SW480 (cell line): ENCODE data around the gene TRDN.

Experiments used
- DNase-seq: peaks from one replicate; pipeline ENCODE4 v3.0.0-alpha.2; 2016; ENCODE audit warnings: low spot score

Gene TRDN, protein sequence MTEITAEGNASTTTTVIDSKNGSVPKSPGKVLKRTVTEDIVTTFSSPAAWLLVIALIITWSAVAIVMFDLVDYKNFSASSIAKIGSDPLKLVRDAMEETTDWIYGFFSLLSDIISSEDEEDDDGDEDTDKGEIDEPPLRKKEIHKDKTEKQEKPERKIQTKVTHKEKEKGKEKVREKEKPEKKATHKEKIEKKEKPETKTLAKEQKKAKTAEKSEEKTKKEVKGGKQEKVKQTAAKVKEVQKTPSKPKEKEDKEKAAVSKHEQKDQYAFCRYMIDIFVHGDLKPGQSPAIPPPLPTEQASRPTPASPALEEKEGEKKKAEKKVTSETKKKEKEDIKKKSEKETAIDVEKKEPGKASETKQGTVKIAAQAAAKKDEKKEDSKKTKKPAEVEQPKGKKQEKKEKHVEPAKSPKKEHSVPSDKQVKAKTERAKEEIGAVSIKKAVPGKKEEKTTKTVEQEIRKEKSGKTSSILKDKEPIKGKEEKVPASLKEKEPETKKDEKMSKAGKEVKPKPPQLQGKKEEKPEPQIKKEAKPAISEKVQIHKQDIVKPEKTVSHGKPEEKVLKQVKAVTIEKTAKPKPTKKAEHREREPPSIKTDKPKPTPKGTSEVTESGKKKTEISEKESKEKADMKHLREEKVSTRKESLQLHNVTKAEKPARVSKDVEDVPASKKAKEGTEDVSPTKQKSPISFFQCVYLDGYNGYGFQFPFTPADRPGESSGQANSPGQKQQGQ

DNA sequence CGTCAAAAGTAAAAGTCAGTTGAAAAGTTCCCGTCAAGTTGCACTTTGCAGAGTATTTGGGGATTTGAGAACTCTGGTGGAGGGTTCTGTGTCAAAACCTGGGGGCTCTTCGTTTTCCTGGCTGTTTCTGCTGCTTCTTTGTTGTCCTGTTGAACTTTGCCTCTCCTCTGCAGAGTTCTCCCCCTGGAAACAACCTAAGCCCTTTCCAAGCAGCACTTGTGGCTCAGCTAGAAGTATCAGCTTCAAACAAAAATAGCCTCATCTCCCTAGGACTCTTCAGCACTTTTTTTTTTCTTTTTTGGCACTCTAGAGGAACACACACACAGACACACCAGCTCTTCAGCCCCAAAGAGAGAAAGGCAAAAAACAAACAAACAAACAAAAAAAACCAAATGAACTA, at the start of gene TRDN:
TRDN (minus strand) TSS at position 169 of the 400 bp plus-strand sequence. CDS start 175 bp downstream, outside the sequence.
- DNase-seq: no peak

GRCh38 chr6:123681957-123682462, 45.3 kb upstream of the TRDN start:
- DNase-seq: no peak

DNA sequence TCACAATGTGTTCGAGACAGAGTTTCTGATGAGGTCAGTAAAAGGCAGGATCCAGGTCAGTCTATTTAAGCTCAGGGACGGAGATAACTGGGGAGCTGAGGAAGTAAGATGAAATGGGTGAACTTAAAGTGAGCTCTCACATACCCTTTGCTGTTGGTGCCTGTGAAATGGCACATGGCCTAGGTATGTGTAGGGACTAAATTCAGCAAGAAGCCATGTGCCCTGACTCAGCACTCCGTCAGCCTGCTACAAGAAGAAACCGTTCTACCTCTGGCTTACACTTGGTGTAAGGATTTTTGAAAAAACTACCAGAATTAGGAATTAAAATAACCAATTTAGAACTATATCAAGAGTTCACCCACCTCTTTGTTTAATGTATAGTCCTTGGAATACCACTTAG, 41.1 kb upstream of the TRDN start:
- no peak for DNase-seq

DNA sequence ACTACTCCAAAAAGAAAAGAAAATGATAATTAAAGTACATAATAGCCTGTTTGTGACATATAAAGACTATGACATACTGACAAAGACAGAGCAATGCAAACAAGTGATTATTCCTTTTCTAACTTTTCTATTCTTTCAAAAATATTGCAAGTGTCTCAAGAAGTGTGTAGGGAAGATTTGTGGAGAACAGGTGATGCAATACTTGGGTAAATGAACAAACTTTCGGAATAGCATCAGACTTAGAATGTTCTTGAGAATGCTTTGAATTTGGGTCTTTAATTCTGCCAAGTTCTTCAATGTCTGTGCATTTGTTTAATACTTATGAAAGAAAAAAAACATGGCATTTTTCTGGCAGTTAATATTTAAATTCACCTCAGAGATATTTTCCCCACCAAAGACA, 40.0 kb upstream of the TRDN start:
- DNase-seq: no peak

GRCh38 chr6:123668965-123669591, 32.3 kb upstream of the TRDN start:
- DNase-seq: no peak

GRCh38 chr6:123668063-123668462, 31.3 kb upstream of the TRDN start:
- no peak for DNase-seq

DNA sequence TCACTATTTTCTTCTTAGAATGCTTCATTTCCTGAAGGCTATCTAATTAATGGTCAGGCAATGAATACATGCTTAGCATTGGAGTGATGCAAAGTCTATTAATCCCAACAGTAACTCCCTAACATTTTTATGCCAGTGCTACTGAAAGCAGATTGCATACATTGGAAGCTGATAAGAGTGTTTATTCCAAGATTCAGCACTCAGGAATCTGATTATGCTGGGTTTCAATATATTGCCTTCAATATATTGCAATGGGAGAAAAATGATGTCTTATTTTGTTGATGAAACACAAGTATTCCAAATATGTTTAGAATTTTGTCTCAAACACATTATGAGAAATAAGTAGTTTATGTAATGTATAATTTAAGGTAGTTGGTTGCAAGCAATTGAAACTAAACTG, 26.7 kb upstream of the TRDN start:
- no peak for DNase-seq

GRCh38 chr6:123662757-123663156, 26.0 kb upstream of the TRDN start:
- no peak for DNase-seq

DNA sequence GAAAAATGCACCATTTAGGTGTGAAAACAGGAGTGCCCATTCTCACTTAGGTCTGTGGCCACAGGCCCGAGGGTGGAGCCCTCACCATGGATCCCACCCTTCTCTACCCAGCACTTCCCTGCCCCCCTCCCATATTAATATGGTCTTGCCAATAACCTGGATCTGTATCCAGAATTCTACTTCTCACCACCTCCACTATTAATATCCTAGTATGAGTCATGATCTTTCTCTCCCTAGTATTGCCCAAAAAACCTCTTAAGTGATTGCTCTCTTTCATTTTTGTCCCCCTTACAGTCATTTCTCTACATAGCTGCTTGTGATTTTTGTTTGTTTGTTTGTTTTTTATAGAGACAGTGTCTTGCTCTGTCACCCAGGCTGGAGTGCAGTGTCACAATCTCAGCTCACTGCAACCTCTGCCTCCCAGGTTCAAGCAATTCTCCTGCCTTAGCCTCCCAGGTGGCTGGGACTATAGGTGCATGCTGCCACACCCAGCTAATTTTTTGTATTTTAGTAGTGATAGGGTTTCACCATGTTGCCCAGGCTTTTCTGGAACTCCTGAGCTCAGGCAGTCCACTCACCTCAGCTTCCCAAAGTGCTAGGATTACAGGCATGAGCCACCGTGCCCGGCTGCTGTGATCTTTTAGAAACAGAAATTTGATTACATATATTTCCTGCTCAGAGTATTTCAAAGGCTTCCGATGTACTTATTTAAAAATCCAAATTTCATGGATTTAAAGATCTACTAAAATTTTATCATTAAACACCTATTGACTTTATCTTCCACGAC, 24.5 kb upstream of the TRDN start:
- DNase-seq: no peak

DNA sequence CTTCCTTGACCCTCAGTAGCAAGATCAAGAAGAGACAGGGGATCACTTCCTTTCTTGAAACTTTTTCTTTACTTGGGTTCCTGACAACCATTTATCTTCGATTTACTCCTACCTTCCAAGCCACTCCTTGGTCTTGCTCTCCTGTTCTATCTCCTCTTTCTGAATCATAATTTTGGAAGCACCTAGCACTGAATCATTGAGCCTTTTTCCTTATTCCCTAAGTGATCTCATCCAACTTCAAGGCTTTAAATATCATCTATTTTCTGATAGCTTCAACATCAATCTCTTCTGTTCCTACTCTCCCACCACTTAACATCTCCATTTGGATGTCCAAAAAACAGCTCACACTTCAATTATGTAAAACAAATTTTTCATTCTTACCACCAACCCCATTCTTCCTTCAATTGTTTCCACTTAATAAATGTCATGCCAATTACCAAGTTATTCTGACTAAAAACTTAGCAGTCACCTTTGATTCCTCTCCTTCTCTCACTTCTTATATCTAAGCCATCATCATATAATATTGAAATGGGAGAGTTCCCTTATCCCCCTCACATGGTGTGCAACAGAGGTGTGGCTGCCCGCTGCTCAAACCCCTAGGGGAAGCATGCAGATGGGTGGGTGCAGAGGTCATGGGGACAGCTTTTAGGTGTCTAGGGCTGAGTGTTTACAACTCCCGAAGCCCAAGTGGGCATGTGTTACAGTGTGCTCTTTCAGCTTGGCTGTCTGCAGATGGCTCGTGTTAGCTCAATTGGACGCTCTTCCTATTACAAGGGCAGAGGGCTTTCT, 23.4 kb upstream of the TRDN start:
- DNase-seq: no peak

- no peak for DNase-seq
Measured at GRCh38 chr6:123658848-123659247, 22.1 kb upstream of the TRDN start.

- no peak for DNase-seq
Measured at GRCh38 chr6:123655521-123656306, 19.0 kb upstream of the TRDN start.

DNA sequence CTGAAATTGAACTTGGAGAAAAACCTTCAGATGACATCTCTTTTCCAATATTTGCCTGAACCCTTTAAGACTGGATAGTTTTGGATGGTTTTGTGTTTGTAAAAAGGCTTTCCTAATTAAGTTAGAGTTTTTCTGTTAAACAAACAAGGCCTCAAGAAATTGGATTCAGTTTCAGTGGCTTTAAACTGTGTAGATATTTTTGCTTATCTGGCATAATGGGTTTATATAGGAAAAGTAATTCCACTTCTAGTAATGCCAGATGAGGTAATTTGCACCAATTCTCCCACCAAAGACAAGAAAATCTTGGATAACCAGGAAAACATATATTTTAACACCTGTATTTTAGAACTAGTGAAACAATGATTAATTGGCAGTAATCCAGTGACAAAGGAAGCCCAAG, 12.0 kb upstream of the TRDN start:
- no peak for DNase-seq

DNA sequence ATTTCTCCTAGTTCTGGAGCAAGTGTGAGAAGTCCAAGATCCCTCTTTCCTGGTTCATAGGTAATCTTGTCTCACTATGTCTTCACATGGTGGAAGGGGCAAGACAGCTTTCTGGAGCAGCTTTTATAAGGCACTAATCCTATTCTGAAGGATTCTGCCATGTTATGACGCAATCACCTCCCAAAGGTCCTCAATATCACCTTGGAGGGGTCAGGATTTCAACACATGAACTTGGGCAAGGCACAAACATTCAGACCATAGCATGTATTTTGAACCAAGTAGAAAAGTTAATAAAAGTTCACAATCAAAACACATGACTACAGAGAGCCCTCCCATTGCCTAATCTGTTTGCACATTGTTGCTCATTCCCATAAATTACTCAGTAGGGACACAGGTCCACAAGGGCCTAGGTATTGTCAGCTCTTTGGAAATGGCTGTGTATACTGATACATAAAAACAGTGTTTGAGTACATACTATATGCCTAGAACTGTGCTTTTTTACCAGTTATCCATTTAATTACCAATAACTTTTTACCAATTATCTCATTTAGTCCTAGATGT, 11.3 kb upstream of the TRDN start:
- no peak for DNase-seq

DNA sequence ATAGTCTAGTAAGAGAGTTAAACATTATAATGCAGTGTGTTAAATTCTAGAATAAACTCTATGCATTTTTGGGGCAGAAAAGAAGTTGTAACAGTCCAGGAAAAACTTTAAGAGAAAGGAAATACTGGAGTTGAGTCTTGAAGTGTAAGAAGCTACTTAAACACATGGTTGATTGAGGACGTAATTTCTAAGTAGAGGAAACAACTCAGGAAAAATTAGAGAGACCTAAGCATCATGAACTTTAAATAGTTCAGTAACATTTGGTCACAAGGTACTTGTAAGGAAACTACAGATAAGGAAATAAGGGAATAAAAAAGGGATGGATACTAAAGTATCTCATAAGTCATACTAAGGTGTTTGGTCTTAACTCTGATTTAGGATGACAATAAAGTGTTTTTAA, 4.7 kb upstream of the TRDN start:
- no peak for DNase-seq

DNA sequence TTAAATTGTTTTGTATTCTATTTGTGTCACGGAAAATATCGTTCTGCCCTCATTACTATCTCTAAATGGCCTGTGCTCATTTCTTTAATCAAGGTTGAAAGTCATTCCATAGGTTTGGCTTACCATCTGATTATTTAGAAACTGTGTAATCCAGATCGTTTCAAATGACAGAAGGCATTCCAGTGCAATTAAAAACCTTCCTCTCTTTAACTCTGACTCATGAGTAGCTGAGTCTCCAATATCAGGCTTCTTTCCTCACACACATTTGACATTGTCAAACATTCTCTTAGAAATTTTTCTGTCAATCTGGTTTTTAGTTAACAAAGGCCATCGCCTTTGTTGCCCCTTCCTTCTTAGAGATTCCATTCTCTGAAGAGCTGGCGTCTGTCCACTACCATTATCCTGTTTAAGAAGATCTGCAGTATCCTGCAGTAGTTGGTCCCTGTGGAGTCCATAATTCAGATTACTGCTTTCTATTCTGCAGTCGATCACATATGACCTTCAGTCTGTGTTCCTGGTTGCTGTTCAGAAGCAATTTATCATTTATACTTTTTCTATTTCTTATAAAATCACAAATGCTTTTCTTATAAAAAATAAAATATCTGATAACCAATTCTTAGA, 3.9 kb upstream of the TRDN start:
- no peak for DNase-seq

DNA sequence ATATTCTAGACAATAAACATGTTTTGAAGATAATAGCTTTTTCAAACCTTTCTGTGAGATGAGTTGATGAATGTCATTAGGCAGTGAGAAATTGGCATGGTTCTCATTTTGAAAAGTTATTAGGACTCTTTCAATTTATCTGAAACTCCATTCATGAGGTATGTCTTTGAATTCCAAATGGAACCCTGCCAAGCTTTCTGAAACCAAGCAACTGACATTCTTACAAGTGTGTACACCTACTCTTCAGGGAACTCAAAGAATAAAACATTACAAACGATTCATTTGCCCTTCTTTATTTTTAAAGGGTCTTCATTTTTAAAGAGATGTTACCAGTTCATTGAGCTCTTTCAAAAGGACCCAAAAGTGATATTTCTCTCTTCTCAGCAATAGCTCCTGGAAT, 2.1 kb upstream of the TRDN start:
- no peak for DNase-seq

- DNase-seq: no peak
Measured at GRCh38 chr6:123636282-123636681, 468 bp downstream of the TRDN start.

DNA sequence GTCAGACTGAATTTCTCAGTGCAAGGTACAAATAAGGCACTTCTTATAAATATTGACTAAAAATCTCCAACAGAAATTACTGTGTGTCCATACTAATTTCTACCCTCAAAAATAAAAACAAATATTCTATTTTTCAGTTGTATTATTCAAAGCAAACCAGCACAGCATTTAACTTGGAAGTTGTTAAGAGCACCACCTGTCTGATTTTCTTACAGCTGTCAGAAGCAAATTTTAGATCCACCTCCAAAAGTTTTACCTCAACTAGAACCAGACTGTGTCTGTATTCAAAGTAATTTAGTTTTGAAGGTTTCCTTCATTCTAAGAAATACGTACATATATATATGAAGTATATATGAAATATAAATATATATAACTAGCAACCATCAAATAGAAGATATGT, 1.2 kb downstream of the TRDN start:
- DNase-seq: no peak

GRCh38 chr6:123635144-123635543, 1.6 kb downstream of the TRDN start:
- no peak for DNase-seq
